ENCODE data around the gene HMG20A.

Gene HMG20A

DNA sequence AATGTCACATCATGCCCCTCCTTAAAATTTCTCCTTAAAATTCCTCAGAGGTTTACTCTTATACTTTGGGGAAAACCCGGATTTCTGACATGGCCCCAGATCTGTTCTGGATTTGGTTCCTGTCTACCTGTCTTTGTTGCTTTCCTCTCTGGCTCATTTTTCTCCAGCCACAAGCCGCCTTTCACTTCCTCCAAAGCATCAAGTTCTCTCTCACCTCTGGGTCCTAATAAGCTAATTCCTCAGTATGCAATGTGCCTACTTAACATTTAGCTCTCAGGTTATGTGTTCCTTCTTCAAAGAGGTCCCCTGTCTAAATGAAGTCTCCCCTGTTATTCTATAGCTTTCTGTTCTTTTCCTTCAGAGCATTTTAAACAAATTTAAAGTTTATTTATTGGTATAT is 16.1 kb downstream of the HMG20A start:
- no peak for DNase-seq

- DNase-seq, result no peak
Measured at GRCh38 chr15:77437264-77437663, 16.6 kb downstream of the HMG20A start.

GRCh38 chr15:77440378-77440999 is 19.8 kb downstream of the HMG20A start:
- no peak for DNase-seq

- DNase-seq, result no peak
Measured at GRCh38 chr15:77446840-77447390, 26.2 kb downstream of the HMG20A start.

- DNase-seq, result no peak
Measured at GRCh38 chr15:77454265-77454664, 33.6 kb downstream of the HMG20A start.

- no peak for DNase-seq
Measured at GRCh38 chr15:77454951-77455350, 34.3 kb downstream of the HMG20A start.

DNA sequence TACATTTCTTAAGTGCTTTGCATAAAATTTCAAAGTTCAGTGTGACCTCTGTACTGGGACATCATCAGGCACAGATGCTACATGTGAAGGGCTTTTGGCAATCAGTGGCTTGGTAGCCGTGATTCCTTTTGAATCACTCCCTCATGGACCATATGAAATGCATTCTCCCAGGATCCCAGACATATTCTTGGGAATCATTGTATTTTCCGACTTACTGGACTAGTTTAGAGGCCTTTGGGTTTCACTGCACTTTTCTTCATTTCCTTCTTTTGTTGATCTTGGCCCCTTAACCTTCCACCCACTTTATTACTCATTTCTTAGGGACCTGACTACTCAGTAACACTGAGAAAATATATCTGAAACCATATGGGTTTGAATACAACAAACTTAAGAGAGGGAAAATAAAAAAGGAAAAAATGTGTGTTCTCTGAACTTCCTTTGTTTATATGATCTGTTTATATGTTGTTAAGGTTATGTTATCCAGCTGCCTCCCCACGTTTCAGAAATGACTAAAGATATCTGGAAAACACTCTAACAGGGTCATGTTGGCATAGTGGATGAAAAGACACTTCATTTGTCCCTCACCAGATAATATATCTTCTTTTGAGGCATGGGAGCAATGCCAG is 35.1 kb downstream of the HMG20A start:
- DNase-seq, result no peak

- no peak for DNase-seq
Measured at GRCh38 chr15:77456746-77457145, 36.1 kb downstream of the HMG20A start.

DNA sequence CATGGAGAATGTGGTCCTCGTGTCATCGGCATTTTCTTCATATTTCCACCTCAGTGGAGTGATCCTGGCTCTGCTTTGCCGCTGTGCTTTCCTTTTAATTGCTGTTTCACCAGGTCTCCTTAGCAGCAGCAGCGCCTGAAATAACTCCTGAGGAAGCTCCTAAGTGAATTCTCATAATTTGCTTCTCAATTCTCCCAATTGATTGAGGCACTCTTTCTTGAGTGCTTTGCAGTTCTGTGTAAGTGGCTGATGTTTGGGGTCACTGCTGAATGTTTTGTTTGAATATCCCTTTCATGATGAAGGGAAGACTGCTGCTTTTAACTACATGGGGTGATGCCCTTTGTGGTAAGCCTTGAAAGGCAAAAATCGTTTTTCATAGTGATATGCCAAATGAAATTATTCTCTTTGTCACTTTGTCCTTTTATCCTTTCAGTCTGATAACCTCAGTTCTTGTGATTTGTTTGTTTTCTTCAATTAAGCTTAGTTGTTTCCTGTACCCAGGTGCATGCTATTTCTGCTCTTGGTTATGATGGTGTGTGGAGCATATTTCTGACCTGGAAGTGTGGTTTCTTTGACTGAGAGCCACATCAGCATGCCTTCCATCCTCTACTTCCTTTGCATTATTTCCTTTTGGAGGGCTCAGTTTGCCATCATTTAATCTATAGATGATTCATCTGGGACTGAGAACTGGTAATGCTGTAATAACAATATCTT is 36.7 kb downstream of the HMG20A start:
- DNase-seq, result no peak

DNA sequence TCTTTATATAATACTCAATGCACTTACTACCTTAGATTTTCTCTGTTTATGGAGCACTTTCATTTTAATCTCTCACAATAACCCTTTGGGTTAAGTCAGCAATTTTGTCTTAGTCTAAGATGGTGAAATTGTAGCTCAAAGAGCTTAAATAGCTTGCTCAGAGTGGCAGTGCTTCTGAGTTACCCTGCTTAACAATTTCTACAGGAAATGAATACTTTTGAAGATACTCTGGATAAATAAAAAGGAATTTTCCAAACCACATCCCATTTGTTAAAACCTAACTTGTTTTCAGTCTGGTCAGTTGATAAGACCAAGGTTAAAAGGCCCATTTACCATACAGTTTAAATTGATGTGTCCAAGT is 37.2 kb downstream of the HMG20A start:
- DNase-seq, result no peak

- DNase-seq, result no peak
Measured at GRCh38 chr15:77459031-77459430, 38.3 kb downstream of the HMG20A start.

DNA sequence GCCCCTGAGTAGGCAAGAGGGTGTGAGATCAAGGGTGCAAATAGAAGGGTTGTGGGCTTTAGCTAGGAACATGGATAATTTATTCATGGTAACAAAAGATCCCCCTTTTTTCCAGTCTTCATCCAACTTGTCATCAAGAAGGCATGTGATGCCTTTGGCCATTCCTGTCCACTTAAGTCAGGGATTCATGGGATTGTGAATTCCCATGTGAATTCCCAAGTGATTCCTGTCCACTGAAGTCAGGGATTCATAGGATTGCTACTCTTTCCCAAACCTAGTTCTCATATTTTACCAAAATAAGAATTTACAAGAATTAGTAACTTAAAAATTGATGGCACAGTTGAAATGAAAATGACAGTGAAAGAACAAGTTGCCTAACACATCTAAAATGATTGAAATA is 40.8 kb downstream of the HMG20A start:
- no peak for DNase-seq

DNA sequence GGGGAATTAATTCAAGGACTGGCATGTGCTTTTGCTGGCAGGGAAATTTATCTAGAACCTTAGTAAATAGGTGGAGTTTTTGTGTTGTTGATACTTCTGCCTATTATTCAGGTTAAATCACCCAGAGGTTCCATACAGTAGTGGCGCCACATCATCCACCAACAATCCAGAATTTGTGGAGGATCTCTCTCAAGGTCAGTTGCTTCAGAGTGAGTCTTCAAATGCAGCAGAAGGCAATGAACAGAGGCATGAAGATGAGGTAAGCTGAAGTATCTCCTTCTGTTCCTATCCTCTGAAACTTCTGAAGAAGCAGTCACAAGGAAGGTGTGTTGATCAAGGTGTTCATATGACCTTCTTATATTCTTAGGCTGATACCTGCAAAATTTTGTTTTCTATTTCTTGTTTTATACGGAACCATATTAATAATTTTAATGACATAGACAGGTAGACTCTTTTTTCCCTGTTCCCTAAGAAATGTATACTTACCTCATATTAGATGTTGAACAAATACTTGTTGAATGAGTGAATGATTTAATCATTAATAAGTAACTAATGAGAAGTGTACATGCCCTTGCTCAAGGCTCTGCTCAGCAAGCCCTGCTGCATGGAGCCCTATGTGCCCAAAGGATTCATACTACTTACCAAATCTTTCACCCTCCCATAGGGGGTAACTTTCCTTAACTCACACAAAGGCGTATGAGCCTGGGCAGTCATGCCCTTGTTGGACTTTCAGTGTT is 43.6 kb downstream of the HMG20A start:
- DNase-seq, result no peak

DNA sequence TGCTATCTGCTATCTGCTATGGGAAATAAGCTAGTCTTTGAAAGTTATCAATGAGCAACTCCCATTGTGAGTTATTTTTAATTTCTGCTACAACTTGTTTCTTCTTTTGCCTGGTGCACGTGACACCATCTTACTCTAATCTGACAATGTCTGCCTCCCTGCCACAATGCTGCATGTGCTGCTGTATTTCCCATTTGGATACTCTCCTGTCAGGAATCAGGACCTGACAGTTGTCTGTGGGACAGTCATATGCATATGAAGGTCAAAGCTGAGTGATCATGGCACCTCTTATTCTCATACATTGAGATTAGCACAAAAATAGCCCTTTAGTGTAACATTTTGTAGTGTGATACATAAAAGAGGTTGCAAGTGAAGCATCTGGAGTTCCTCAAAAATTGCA is 45.8 kb downstream of the HMG20A start:
- no peak for DNase-seq

DNA sequence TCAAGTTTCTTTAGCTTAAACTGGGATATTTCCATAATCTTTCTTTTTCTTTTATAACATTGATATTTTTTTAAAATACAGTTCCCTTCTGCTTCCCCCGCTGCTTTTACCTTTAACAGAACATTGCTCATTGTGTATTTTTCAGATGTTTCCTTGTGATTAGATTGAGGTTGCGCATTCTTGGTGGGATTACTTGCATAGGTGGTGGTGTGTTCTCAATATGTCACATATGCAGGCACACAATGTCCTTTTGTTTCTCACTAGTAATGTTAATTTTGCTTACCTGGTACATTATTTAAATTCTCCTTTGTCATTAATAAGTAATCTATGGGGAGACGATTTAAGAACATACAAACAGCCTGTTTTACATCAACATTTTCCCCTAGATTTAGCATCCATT is 48.2 kb downstream of the HMG20A start:
- no peak for DNase-seq

DNA sequence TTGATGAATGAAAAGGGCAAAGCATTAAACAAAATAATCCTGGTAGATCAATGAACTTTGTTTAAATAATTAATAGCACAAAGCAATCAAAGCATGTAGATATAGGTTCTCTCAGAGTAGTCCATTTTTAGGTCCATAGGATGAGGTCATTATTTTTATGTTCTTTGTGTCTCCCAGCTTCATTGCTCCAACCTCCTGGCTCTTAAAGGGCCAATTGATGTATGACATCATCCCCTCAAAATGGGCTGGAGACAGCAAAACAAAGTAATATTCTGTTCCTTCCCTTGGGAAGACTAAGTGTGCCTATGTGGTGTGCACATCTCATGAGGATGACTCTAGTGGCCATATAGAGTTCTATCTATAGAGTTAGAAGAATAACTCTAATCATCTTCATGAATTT is 49.5 kb downstream of the HMG20A start:
- DNase-seq, result no peak

- no peak for DNase-seq
Measured at GRCh38 chr15:77473328-77473727, 52.6 kb downstream of the HMG20A start.

GRCh38 chr15:77474310-77474988 is 53.8 kb downstream of the HMG20A start:
- no peak for DNase-seq

- no peak for DNase-seq
Measured at GRCh38 chr15:77475001-77475400, 54.3 kb downstream of the HMG20A start.

DNA sequence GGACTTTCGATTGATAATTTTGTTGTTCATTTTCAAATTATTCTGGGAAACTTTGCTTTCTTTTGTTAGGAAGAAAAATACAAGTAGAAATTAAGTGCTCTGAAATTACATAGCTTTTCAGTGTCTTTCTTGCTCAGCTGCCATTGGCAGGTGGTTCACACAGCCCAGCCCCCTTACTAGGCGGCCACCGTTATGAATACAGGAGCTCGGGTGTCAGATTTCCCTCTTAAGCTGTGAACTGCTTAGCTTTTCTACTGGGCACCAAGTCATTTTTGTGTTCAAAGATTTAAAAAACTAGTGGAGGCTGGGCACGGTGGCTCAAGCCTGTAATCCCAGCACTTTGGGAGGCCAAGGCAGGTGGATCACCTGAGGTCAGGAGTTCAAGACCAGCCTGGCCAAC is 55.2 kb downstream of the HMG20A start:
- no peak for DNase-seq

- DNase-seq, result no peak
Measured at GRCh38 chr15:77476995-77477394, 56.3 kb downstream of the HMG20A start.

- no peak for DNase-seq
Measured at GRCh38 chr15:77478051-77478450, 57.4 kb downstream of the HMG20A start.

- no peak for DNase-seq
Measured at GRCh38 chr15:77479015-77479414, 58.3 kb downstream of the HMG20A start.

Data from AML-193 (cell line).